ENCODE measurements around the gene RBM22.

RBM22 gene

DNA sequence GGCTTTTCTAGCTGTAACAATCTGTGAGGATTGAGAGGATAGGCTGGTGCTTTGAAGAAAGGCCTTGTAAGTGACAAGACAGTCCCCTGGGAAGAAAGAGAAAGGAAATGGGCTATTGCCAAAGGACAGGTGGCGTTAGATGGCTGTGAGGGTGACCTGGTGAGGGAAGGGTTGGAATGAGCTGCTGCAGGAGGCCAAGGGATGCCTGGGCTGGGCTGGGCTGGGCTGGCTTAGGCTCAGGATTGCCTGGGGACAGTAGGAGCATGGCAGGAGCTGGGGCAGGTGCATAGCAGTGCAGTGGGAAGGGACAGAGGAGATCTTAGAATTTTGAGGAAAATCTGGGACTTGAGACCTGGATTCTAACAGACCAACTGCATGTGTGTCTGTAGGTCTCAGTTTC lies 49.5 kb downstream of the RBM22 start:
- no peak for DNase-seq (ENCODE audit: low spot score)
- TF ChIP-seq, protein P1, sequence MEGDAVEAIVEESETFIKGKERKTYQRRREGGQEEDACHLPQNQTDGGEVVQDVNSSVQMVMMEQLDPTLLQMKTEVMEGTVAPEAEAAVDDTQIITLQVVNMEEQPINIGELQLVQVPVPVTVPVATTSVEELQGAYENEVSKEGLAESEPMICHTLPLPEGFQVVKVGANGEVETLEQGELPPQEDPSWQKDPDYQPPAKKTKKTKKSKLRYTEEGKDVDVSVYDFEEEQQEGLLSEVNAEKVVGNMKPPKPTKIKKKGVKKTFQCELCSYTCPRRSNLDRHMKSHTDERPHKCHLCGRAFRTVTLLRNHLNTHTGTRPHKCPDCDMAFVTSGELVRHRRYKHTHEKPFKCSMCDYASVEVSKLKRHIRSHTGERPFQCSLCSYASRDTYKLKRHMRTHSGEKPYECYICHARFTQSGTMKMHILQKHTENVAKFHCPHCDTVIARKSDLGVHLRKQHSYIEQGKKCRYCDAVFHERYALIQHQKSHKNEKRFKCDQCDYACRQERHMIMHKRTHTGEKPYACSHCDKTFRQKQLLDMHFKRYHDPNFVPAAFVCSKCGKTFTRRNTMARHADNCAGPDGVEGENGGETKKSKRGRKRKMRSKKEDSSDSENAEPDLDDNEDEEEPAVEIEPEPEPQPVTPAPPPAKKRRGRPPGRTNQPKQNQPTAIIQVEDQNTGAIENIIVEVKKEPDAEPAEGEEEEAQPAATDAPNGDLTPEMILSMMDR (IDR thresholded peaks at IDR 0.05; ENCODE audit: extremely low read depth, missing control alignments) = no peak

- no peak for DNase-seq (ENCODE audit: low spot score)
- TF ChIP-seq, protein P1 (IDR thresholded peaks at IDR 0.05; ENCODE audit: extremely low read depth, missing control alignments) = no peak
Measured at GRCh38 chr5:150650021-150651006, 50.5 kb downstream of the RBM22 start.

- no peak for DNase-seq (ENCODE audit: low spot score)
- TF ChIP-seq, protein P1 (IDR thresholded peaks at IDR 0.05; ENCODE audit: extremely low read depth, missing control alignments) = no peak
Measured at GRCh38 chr5:150649108-150650020, 51.5 kb downstream of the RBM22 start.

- TF ChIP-seq, protein P1 (IDR thresholded peaks at IDR 0.05; ENCODE audit: extremely low read depth, missing control alignments) = no peak
- no peak for DNase-seq (ENCODE audit: low spot score)
Measured at GRCh38 chr5:150648294-150649107, 52.4 kb downstream of the RBM22 start.

DNA sequence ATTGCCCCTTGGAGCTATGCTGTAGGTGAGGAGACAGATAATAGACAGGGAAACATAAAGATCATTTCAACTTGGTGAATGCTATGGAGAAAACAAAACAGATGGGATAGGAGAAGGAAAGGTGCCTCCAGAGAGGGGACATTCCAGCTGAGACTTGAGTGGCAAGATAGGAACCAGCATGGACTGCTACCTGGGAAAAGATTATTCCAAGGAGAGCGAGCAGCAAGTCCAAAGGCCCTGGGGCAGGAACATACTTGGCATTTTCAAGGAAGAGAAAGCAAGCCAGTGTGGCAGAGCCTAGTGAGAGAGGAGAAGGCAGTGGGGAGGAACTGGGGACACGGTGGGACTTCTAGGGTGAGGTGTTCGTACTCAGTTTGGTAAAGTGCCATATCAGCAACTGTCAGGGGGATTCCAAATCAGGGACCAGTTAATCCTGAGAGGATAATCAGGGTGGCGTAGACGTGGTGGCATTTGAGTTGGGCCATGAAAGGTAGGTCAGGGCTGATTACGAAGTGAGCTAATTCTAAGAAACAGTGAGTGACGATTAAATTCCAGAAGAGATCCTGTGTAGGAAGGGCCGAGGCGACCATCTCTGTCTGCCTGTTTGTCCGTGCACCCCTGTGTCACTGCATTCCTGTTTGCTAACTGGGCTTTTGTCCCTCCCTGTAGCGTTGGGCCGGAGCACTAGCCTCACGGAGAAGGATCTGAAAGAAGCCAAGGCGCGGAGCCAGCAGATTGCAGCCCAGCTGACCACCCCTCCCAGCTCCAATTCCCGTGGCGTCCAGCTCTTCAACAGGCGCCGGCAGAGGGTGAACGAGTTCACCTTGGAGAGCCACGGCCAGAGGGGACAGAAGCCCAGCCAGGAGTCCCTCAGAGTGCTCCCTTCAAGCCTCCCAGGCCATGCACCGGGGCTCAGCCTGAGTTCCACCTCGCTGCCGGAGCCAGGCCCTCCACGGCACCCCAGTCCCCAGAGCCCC lies 53.3 kb downstream of the RBM22 start:
- TF ChIP-seq, protein P1 (IDR thresholded peaks at IDR 0.05; ENCODE audit: extremely low read depth, missing control alignments) = no peak
- DNase-seq (ENCODE audit: low spot score) = no peak

DNA sequence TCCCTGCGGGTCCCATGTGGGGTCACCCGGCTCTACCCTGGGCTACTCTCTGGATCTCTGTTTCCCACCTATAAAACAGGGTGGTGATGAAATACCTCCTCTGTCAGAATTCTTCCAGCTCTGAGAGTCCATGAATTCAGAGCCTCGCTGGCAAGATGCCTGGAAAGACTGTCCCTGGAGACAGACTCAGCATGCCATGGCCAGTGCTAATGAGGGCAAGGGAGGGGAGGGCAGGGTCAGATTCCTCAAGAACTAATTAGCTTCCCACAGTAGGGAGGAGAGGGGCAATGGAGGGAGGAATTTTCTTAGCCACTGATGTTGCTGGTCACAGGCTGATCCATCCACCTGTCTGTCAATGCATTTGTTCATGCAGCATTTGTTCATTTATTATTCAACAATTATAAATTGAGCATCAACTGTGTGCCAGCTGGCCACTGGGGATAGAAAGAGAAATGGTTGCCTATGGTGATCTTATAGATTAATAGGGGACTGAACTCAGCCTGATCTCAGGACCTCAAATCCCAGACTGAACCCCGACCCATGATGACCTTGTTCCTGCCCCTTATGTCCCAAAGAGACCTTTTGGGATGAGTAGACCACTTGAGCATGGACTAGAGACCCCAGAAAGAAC lies 55.7 kb downstream of the RBM22 start:
- DNase-seq (ENCODE audit: low spot score) = no peak
- TF ChIP-seq, protein P1 (IDR thresholded peaks at IDR 0.05; ENCODE audit: extremely low read depth, missing control alignments) = no peak
